Stimulated activated CD8-positive, alpha-beta memory T cell treated with anti-CD3 and anti-CD28 coated beads, Interleukin-12 subunit alpha, Interleukin-12 subunit beta, amount 100 ng/mL, for 4 hours (primary cell): ENCODE measurements around the gene SGIP1.

Source experiments
- DNase-seq: peaks from one replicate; pipeline ENCODE4 v3.0.0-alpha.2; 2020; ENCODE audit warnings: low read depth

The SGIP1 gene

DNA sequence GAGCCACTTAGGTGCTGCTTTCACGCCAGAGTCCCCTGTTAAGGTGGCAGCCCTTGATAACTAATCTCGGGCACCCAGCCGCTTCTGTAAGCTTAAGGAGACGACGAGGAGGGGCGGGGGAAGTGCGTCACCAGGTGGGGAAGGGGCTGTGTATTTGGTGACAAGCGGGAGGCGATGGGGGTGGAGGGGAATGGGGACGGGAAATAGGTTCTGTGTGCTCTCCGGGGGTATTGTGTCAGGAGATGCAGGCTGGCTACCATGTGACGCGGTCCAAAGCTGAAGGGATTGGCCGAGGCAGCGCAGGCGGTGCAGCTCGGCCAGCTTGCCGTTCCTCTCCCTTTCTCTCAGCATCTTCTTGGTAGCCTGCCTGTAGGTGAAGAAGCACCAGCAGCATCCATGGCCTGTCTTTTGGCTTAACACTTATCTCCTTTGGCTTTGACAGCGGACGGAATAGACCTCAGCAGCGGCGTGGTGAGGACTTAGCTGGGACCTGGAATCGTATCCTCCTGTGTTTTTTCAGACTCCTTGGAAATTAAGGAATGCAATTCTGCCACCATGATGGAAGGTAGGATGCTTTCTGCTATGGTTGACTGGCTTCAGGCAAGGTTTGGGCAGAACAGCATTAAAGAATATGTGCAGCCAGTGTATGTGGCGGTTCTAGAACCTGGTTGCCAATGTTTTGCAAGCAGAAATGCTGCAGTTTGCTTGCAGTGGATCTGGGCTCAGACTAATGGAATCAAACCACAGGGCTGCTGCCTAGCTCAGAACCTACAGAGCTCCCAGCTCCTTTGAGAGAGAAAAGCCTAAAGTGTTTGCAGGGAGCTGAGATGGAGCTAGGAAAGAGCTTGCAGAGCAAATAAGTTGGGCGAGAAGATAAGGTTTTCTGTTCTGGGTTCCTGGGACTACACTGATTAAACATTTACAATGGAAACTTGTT is at the start of gene SGIP1:
TSS of gene SGIP1 (plus strand) at position 350 of the 937 bp plus-strand sequence. CDS start at position 556, 206 bp downstream.
- DNase-seq, result no peak

GRCh38 chr1:66489151-66489550 is 44.8 kb upstream of the SGIP1 start:
- DNase-seq, result no peak

- DNase-seq, result no peak
These were observed 43.9 kb upstream of the SGIP1 start for GRCh38 chr1:66489972-66490601.

DNA sequence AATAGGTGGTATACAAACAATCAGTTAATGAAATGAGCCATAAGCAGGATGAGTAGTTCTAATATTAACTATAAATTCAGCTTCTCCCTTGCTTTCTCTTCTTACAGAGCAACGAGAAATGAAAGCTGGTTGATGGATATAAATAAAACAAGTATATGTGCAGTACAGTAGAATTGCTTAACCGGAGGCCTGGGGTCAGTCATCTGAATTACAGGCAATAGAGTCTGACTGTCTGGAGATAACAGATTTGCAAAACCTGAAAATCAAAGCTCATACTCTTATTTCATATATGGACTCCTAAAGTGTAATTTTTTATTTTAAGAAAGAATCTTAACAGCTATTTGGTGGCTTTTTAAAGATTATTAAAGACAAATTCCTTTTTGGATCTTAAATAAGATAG is 43.1 kb upstream of the SGIP1 start:
- no peak for DNase-seq

- DNase-seq, result no peak
These were observed 41.5 kb upstream of the SGIP1 start for GRCh38 chr1:66492424-66492823.

- DNase-seq, result no peak
These were observed 40.2 kb upstream of the SGIP1 start for GRCh38 chr1:66493731-66494130.

GRCh38 chr1:66494482-66494881 is 39.5 kb upstream of the SGIP1 start:
- no peak for DNase-seq

- no peak for DNase-seq
These were observed 38.5 kb upstream of the SGIP1 start for GRCh38 chr1:66495495-66495894.

- DNase-seq, result no peak
These were observed 36.0 kb upstream of the SGIP1 start for GRCh38 chr1:66497910-66498309.

- no peak for DNase-seq
These were observed 33.7 kb upstream of the SGIP1 start for GRCh38 chr1:66500301-66500700.

DNA sequence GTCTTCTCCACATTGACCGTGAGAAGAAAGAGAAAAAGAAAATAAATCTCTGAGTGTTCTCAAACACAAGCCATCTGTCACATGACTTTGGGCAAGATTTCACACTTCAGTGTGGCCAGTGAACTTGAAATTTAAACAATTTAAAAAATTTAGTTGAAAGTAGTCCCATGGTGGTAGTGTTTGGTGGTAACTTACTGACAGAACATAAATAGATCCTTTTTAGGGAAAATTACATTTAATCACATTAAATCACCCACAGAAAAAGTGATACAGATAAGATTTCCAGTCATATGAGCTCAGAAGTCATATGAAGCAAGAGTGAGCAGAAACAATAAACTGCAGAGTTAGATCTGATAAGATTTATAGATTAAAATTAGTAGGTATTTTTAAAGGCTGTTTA is 31.9 kb upstream of the SGIP1 start:
- DNase-seq, result no peak

DNA sequence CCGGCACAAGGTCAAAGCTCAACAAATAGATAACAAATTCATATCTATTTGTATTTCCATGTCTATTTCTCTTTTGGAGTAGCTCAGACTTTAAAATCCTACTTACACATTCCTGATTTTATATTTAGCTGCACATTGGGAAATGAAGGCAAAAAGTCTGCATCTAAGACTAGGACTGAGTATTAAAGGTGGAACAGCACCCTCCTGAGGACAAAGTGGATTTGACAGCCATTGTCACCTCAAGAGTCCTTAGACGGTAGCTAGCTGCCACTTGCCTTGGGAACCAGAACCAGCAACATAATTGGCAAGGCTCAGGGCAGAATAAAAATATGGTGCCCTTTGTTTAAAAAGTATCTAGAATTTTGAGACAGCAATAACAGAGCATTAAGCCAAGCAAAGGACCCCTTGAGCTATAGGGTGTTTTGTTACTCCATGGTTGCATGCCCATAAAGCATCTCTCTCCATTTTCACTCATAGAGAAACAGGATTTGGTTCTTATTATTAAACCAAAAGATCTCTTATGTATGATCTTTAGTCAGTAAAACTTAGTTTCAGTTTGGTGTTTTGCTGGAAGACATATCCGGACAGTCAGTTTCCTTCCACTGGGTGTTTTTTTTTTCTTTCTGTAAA is 30.0 kb upstream of the SGIP1 start:
- DNase-seq, result no peak

DNA sequence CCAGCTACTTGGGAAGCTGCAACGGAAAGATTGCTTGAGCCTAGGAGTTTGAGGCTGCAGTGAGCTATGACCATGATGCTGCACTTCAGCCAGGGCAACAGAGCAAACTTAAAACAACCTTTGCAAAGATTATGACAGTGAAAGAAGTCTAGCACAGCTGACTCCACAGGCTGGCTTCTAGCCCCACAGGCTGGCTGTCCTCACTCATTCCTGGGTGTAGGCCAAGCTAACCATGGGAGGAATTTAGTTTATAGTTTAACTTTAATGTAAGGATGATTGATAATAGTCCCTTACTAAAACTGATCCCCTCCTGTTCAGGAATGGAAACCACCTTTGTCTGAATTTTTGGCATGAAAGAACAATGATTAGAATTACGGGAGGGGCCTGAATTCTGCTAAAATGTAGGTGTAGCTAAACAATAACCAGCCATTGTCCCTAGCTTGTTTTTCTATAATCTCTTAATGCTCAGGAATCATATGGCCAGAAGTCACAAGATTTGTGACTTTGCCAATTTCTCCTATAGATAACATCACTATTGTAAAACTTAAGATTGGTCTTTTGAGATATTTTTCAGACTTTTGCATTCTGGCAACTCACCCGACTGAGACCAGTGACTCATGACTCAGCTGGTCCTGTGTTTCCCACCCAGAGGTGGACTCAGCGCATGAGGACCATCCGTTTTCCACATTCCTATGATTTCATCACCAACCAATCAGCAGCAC is 28.1 kb upstream of the SGIP1 start:
- DNase-seq, result no peak

GRCh38 chr1:66506393-66506687 is 27.6 kb upstream of the SGIP1 start:
- no peak for DNase-seq

- no peak for DNase-seq
These were observed 27.0 kb upstream of the SGIP1 start for GRCh38 chr1:66506991-66507390.

GRCh38 chr1:66510407-66510806 is 23.5 kb upstream of the SGIP1 start:
- DNase-seq, result no peak

GRCh38 chr1:66511118-66511517 is 22.8 kb upstream of the SGIP1 start:
- no peak for DNase-seq

- no peak for DNase-seq
These were observed 16.0 kb upstream of the SGIP1 start for GRCh38 chr1:66517959-66518358.

DNA sequence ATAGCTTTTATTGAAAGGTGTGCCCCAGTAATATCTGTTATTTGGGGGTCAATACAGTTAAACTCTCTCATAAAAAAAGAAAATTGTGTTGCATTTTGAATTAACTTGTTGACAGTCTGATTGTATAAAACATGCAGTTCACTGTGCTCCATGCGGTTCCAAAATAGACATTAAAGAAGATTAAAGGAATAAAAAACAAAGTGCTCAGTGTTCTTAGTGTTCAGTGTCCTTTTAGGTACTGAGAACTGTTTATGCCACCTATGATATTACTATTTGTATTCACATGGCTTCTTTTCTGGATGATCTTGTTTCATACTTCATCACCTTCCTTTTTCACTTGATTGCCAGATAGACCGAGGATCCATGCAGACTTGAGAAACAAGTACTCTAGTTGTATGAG is 15.3 kb upstream of the SGIP1 start:
- no peak for DNase-seq

GRCh38 chr1:66519992-66520391 is 14.0 kb upstream of the SGIP1 start:
- DNase-seq, result no peak

DNA sequence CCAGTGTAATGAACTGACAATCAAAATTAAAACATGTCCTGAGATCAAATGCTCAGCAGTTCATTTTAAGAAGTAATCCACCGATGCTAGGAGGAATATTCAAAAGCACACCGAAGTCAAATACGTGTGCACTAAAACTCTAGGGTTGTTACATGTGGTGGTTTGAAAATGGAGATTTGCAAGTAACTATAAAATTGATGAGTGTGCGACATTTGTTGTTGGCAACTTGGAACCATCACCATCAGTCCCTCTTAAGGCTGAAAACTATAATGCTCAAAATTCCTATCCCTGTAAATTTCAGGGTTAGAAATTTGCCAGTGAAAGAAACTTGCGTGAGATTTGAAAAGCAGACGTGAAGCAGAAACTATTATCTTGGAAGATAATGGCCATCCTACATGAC is 13.3 kb upstream of the SGIP1 start:
- DNase-seq, result no peak

DNA sequence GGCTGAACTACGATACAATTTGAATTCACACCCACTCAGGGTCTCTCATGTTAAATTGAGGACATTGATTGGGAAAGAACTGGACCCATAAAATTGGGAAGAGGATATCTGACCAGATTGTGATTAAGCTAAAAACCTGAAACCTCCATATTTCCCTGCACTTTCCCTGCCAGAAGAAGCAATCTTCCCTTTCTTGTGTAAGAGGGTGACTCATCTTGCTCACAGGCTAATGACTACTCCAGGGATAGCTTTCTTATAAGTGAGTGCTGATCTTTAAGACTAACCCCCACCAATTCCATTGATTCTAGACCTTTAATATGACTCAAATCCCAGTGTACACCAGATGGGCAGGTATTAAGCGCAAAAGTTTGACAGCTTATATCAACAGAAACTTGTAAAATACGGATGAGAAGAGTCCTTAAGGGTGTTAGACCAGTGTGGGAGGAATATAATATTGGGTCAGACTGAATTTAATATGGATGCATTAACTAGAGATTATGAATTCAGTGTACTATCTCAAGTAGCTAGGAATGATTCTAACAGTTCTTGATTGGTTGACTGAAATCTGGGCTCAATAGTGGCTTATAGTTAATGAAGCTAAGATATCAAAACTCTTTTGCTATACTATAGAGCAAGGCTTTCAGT is 12.1 kb upstream of the SGIP1 start:
- no peak for DNase-seq
